Epithelial cell of proximal tubule (primary cell): ENCODE results near the gene ZFYVE21. TPM values are rescaled to one million over a fixed set of nuclear protein-coding genes. Genes with fewer than 3 reads are reported as not detected.

Source experiments
- DNase-seq: peaks from one replicate; pipeline ENCODE4 v3.0.0-alpha.2; 2011; ENCODE audit warnings: low read depth
- H3K4me3 ChIP-seq: 2 replicates; pipeline ENCODE4 v1.5.1; 2011; ENCODE audit warnings: low read depth, mild to moderate bottlenecking, low read length
- CTCF ChIP-seq: conservative IDR thresholded peaks from 2 replicates; pipeline ENCODE4 v1.5.1; 2012; ENCODE audit warnings: low read depth, mild to moderate bottlenecking, low read length
- total RNA-seq: library from RNA; depleted of rRNA; stranded (reverse); fragments of >200 nt; gene quantifications from 2 replicates; pipeline ENCODE4 v1.2.3, GENCODE V29; 2015

ZFYVE21 gene
- total RNA-seq, 1 donor from 2014 or later = 74.1 TPM

- no peak for DNase-seq
- H3K4me3 ChIP-seq = no peak overlapping the region
- TF ChIP-seq CTCF = no peak
Observed at GRCh38 chr14:103706551-103707328, 8.9 kb upstream of the ZFYVE21 start.

- no peak overlapping the region for H3K4me3 ChIP-seq
- TF ChIP-seq CTCF = no peak
- no peak for DNase-seq
Observed at GRCh38 chr14:103707329-103708263, 8.0 kb upstream of the ZFYVE21 start.

- H3K4me3 ChIP-seq = no peak overlapping the region
- no peak for DNase-seq
- TF ChIP-seq CTCF = no peak
Observed at GRCh38 chr14:103708750-103709187, 6.8 kb upstream of the ZFYVE21 start.

GRCh38 chr14:103709814-103710213 lies 5.8 kb upstream of the ZFYVE21 start:
- no peak overlapping the region for H3K4me3 ChIP-seq
- DNase-seq = no peak
- TF ChIP-seq CTCF = no peak

- H3K4me3 ChIP-seq = no peak overlapping the region
- no peak for TF ChIP-seq CTCF
- DNase-seq = no peak
Observed at GRCh38 chr14:103710771-103711377, 4.7 kb upstream of the ZFYVE21 start.

- DNase-seq = no peak
- H3K4me3 ChIP-seq = no peak overlapping the region
- TF ChIP-seq CTCF = no peak
Observed at GRCh38 chr14:103711516-103712431, 3.8 kb upstream of the ZFYVE21 start.
